Hematopoietic multipotent progenitor cell treated with erythropoietin and hydrocortisone succinate and interleukin-3 and kit ligand, for 8 days (in vitro differentiated cells): ENCODE results near the gene LTC4S.
"Not testable (repeated sequence)": the region's sequence is repeated elsewhere in the genome, so short reads cannot be mapped to it uniquely, and the experiment has no call there.

Experiments used
- DNase-seq: peaks from one replicate; pipeline ENCODE4 v3.0.0-alpha.2; 2015

Gene LTC4S

GRCh38 chr5:179769796-179770195 is 24.0 kb upstream of the LTC4S start:
- no peak for DNase-seq

- peak; percentile 39 for DNase-seq
Observed at GRCh38 chr5:179771311-179771895, 22.4 kb upstream of the LTC4S start.

GRCh38 chr5:179772351-179772750 is 21.4 kb upstream of the LTC4S start:
- no peak for DNase-seq

- no peak for DNase-seq
Observed at GRCh38 chr5:179773686-179774040, 20.1 kb upstream of the LTC4S start.

- no peak for DNase-seq
Observed at GRCh38 chr5:179774442-179774841, 19.3 kb upstream of the LTC4S start.

GRCh38 chr5:179776411-179776938 is 17.3 kb upstream of the LTC4S start:
- DNase-seq = no peak

- DNase-seq = no peak
Observed at GRCh38 chr5:179777456-179777855, 16.3 kb upstream of the LTC4S start.

- no peak for DNase-seq
Observed at GRCh38 chr5:179777909-179778308, 15.9 kb upstream of the LTC4S start.

- DNase-seq = no peak
Observed at GRCh38 chr5:179778591-179778990, 15.2 kb upstream of the LTC4S start.

- DNase-seq = no peak
Observed at GRCh38 chr5:179779826-179780225, 14.0 kb upstream of the LTC4S start.

- DNase-seq = no peak
Observed at GRCh38 chr5:179780362-179780761, 13.4 kb upstream of the LTC4S start.

GRCh38 chr5:179781846-179782245 is 11.9 kb upstream of the LTC4S start:
- DNase-seq = no peak

- no peak for DNase-seq
Observed at GRCh38 chr5:179783128-179783527, 10.7 kb upstream of the LTC4S start.

- DNase-seq = no peak
Observed at GRCh38 chr5:179786861-179787260, 6.9 kb upstream of the LTC4S start.

- no peak for DNase-seq
Observed at GRCh38 chr5:179788193-179788854, 5.5 kb upstream of the LTC4S start.

GRCh38 chr5:179789278-179789677 is 4.5 kb upstream of the LTC4S start:
- not testable (repeated sequence) for DNase-seq

GRCh38 chr5:179791881-179792611 is 1.7 kb upstream of the LTC4S start:
- DNase-seq = no peak

- peak; percentile 27 for DNase-seq
Observed at GRCh38 chr5:179792612-179793467, 946 bp upstream of the LTC4S start.

GRCh38 chr5:179794171-179794570 is 385 bp downstream of the LTC4S start:
- DNase-seq = no peak

- no peak for DNase-seq
Observed at GRCh38 chr5:179794575-179794974, 789 bp downstream of the LTC4S start.

GRCh38 chr5:179795049-179795862 is 1.5 kb downstream of the LTC4S start:
- no peak for DNase-seq
